HG02885 (cell line): ENCODE measurements around the gene ADPRS.

Experiments
- ATAC-seq: cut with Tn5 transposase; IDR thresholded peaks from one replicate; pipeline ENCODE4 v1.9.1; 2021; ENCODE audit warnings: mild to moderate bottlenecking; ENCODE audit not compliant: unreplicated experiment, poor library complexity

Gene ADPRS

GRCh38 chr1:36128126-36128904 is 39.6 kb downstream of the ADPRS start:
- no peak for ATAC-seq

GRCh38 chr1:36128905-36129206 is 40.2 kb downstream of the ADPRS start:
- no peak for ATAC-seq

DNA sequence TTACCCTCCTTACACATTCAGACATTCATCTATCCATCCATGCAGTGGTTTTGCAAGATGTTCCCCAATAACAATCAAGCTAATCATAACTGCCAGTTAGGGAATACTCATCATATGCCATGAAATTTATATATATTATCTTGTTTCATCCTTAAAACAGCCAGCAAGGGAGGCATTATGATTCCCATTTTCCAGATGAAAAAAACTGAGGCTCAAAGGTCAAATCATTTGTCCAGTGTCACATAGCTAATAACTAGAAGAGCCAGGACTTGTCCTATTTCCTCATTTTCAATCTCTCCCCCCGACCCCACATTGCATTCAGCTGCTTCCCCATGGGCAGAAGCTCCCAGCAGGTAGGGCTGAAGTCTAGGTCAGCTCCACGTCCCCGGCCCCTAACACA is 43.3 kb downstream of the ADPRS start:
- no peak for ATAC-seq

- no peak for ATAC-seq
Measured at GRCh38 chr1:36133484-36133883, 44.8 kb downstream of the ADPRS start.

DNA sequence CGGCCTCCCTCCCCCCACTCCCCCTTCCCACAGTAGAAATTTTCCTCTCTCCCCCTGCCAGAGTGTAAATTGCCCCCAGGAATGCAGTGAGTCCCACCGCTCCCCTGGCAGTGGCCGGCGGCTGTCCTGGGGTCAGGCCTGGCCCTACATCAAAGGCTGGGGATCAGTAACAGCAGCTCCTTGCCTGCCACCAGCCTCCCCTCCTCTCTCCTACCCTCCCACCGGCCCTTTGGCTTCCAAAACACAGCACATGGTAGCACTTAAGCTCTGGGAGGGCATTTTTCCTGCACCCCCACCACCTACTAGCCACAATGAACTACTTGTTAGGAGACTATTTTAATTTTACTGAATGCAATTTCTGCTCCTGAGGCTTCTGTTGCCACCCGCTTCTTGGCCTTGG is 45.3 kb downstream of the ADPRS start:
- ATAC-seq, result no peak

GRCh38 chr1:36134505-36135329 is 46.0 kb downstream of the ADPRS start:
- ATAC-seq, result no peak

- no peak for ATAC-seq
Measured at GRCh38 chr1:36135330-36135667, 46.6 kb downstream of the ADPRS start.

GRCh38 chr1:36135796-36136195 is 47.1 kb downstream of the ADPRS start:
- ATAC-seq, result no peak

GRCh38 chr1:36136535-36136934 is 47.8 kb downstream of the ADPRS start:
- no peak for ATAC-seq

GRCh38 chr1:36137226-36137625 is 48.5 kb downstream of the ADPRS start:
- ATAC-seq, result no peak

DNA sequence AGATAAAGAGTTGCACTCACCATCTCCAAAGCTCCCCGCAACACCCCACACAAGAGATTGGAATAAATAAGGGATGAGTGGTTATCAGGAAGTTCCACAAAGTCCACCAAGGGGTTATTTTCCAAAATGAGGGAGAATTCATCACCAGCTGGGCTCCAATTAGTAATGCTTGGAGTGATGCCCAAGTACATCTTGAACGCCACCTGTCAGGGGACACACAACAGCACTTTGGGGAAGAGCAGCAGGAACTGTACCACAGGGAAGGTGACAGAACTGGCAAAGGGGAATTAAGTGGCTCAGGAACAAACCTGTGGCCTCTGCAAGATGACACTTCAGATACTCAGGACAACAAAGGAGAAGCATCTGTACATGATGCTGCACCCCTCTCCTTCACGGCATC is 49.1 kb downstream of the ADPRS start:
- no peak for ATAC-seq

GRCh38 chr1:36139521-36139920 is 50.8 kb downstream of the ADPRS start:
- ATAC-seq, result no peak

GRCh38 chr1:36142121-36142520 is 53.4 kb downstream of the ADPRS start:
- ATAC-seq, result no peak

GRCh38 chr1:36143424-36143823 is 54.7 kb downstream of the ADPRS start:
- ATAC-seq, result no peak
